ENCODE measurements around the gene PRSS53. TPM values are rescaled to one million over a fixed set of nuclear protein-coding genes. Genes with fewer than 3 reads are reported as not detected.
A peak's percentile ranks its signal among the peaks of the same experiment; 100 is the strongest.

The PRSS53 gene
- total RNA-seq, 1 donor = 2.9 TPM

- peaks cover 3% of the 10 kb centered on the region for H4K20me1 ChIP-seq (ENCODE audit: insufficient read depth, low read length)
- peak; percentile 76 for DNase-seq (ENCODE audit: insufficient read length, low spot score, missing footprints)
- no peaks in the 10 kb centered on the region for H3K9me3 ChIP-seq (ENCODE audit: low read depth, low read length)
- peak overlapping the region; percentile 94 for H3K4me3 ChIP-seq (ENCODE audit: insufficient read depth, low read length)
- peaks cover 38% of the 10 kb centered on the region for H3K36me3 ChIP-seq (ENCODE audit: insufficient read depth, low read length)
- H3K4me2 ChIP-seq (ENCODE audit: insufficient read depth, low read length) = peak overlapping the region; percentile 73
- no peak overlapping the region for H2AFZ ChIP-seq (ENCODE audit: low read length)
- no peaks in the 10 kb centered on the region for H3K27me3 ChIP-seq (ENCODE audit: insufficient read depth, low read length)
- peaks cover 15% of the 10 kb centered on the region for H3K4me1 ChIP-seq (ENCODE audit: insufficient read depth, low read length)
- peaks cover 19% of the 10 kb centered on the region for H3K79me2 ChIP-seq (ENCODE audit: insufficient read depth, low read length)
- H3K27ac ChIP-seq (ENCODE audit: low read depth, low read length) = peak overlapping the region; percentile 74
- no peak for TF ChIP-seq CTCF (IDR thresholded peaks at IDR 0.05; ENCODE audit: extremely low read depth, low read depth, low read length)
These were observed 20.2 kb upstream of the PRSS53 start for GRCh38 chr16:31108794-31109558.

- Histone ChIP-seq H3K79me2 (ENCODE audit: insufficient read depth, low read length) (peaks cover 19% of the 10 kb centered on the region), H3K27me3 (ENCODE audit: insufficient read depth, low read length) (no peaks in the 10 kb centered on the region), H3K4me1 (ENCODE audit: insufficient read depth, low read length) (peaks cover 15% of the 10 kb centered on the region), H3K4me3 (ENCODE audit: insufficient read depth, low read length) (peak within 1 kb of the TSS; percentile 94), H2AFZ (ENCODE audit: low read length) (peak within 1 kb of the TSS; percentile 79), H3K9me3 (ENCODE audit: low read depth, low read length) (no peaks in the 10 kb centered on the region), H4K20me1 (ENCODE audit: insufficient read depth, low read length) (peaks cover 3% of the 10 kb centered on the region), H3K4me2 (ENCODE audit: insufficient read depth, low read length) (peak within 1 kb of the TSS; percentile 73), H3K36me3 (ENCODE audit: insufficient read depth, low read length) (peaks cover 37% of the 10 kb centered on the region), H3K27ac (ENCODE audit: low read depth, low read length) (peak within 1 kb of the TSS; percentile 74)
- peak; percentile 100 for DNase-seq (ENCODE audit: insufficient read length, low spot score, missing footprints)
- TF ChIP-seq CTCF (IDR thresholded peaks at IDR 0.05; ENCODE audit: extremely low read depth, low read depth, low read length) = no peak
These were observed 19.5 kb upstream of the PRSS53 start, which contains the start of gene BCKDK for GRCh38 chr16:31108035-31108793. Gene BCKDK, plus strand, starts transcription at chr16:31108386. Its CDS starts 838 bp downstream, at chr16:31109224.

DNA sequence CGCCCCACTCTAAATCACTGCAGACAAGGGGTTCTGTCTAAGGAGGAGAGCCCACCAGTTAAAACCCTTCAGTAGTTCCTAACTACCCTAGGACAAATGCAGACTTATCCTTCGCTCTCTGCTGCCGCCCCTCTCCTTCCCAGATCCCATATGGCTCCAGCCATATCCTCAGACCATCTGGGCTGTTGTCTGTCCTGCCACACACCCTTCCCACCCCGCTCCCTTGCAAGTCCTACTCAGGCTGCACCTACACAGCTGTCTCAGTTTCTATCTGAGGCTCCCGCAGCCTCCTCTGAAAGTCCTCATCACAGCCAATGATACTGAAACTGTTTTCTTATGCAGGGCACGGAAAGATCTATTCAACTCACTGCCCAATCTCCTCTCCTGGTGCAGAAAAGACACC lies 18.7 kb upstream of the PRSS53 start:
- peak overlapping the region; percentile 73 for H3K4me2 ChIP-seq (ENCODE audit: insufficient read depth, low read length)
- H2AFZ ChIP-seq (ENCODE audit: low read length) = peak overlapping the region; percentile 79
- no peak overlapping the region for H3K4me3 ChIP-seq (ENCODE audit: insufficient read depth, low read length)
- peaks cover 29% of the 10 kb centered on the region for H3K36me3 ChIP-seq (ENCODE audit: insufficient read depth, low read length)
- peak; percentile 50 for DNase-seq (ENCODE audit: insufficient read length, low spot score, missing footprints)
- peaks cover 19% of the 10 kb centered on the region for H3K79me2 ChIP-seq (ENCODE audit: insufficient read depth, low read length)
- H3K4me1 ChIP-seq (ENCODE audit: insufficient read depth, low read length) = peaks cover 15% of the 10 kb centered on the region
- no peak overlapping the region for H3K27ac ChIP-seq (ENCODE audit: low read depth, low read length)
- peaks cover 3% of the 10 kb centered on the region for H4K20me1 ChIP-seq (ENCODE audit: insufficient read depth, low read length)
- H3K9me3 ChIP-seq (ENCODE audit: low read depth, low read length) = no peaks in the 10 kb centered on the region
- no peaks in the 10 kb centered on the region for H3K27me3 ChIP-seq (ENCODE audit: insufficient read depth, low read length)
- TF ChIP-seq CTCF (IDR thresholded peaks at IDR 0.05; ENCODE audit: extremely low read depth, low read depth, low read length) = no peak
